Gastrocnemius medialis (tissue), 4 donors: ENCODE results near the gene C4A.
"Not testable (repeated sequence)": the region's sequence is repeated elsewhere in the genome, so short reads cannot be mapped to it uniquely, and the experiment has no call there.

Source experiments
- POLR2A ChIP-seq, 2 donors: fragments of 450-650 bp; IDR thresholded peaks; one replicate each; pipeline ENCODE4 v1.6.1; 2017; ENCODE audit warnings: antibody characterized with exemption in 2 of 2, mild to moderate bottlenecking in 2 of 2, moderate library complexity in 2 of 2
- TF ChIP-seq, protein P1 (sequence below), 5 experiments: fragments of 450-650 bp in 3 of 5; fragments of 200-600 bp in 2 of 5; sonication (generic) in 2 of 5; IDR thresholded peaks in 4 of 5; conservative IDR thresholded peaks in 1 of 5; 1 replicate in 4 of 5; 2 replicates in 1 of 5; pipeline ENCODE4 v1.5.1; 2016 to 2019; ENCODE audit warnings: antibody characterized with exemption in 5 of 5, mild to moderate bottlenecking in 3 of 5, moderate library complexity in 3 of 5

DNA sequence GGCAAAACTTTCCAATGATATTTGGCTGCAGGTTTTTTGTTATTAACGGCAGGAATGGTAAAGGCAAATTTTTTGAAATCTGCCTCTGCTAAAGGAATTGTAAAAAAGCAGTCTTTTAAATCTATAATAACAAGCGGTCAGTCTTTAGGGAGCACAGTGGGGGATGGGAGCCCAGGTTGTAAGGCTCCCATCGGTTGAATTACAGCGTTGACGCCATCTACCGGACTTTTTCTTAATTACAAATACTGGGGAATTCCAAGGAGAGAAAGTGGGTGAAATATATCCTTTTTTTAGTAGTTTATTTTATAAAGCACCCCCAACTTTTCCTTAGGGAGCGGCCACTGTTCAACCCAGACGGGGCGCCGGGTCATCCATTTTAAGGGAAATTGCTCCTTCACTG lies 7.5 kb downstream of the C4A start:
- TF ChIP-seq, protein P1, sequence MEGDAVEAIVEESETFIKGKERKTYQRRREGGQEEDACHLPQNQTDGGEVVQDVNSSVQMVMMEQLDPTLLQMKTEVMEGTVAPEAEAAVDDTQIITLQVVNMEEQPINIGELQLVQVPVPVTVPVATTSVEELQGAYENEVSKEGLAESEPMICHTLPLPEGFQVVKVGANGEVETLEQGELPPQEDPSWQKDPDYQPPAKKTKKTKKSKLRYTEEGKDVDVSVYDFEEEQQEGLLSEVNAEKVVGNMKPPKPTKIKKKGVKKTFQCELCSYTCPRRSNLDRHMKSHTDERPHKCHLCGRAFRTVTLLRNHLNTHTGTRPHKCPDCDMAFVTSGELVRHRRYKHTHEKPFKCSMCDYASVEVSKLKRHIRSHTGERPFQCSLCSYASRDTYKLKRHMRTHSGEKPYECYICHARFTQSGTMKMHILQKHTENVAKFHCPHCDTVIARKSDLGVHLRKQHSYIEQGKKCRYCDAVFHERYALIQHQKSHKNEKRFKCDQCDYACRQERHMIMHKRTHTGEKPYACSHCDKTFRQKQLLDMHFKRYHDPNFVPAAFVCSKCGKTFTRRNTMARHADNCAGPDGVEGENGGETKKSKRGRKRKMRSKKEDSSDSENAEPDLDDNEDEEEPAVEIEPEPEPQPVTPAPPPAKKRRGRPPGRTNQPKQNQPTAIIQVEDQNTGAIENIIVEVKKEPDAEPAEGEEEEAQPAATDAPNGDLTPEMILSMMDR (IDR thresholded peaks at IDR 0.05 in 4 of 5, conservative IDR thresholded peaks at IDR 0.05 in 1 of 5) = not testable (repeated sequence)
- TF ChIP-seq POLR2A (IDR thresholded peaks at IDR 0.05) = not testable (repeated sequence)
